NOMO-1 treated with dmso at 0.1 percent for 144 hours (cell line): Measurements from ENCODE around the gene AURKAIP1.
"Not testable (repeated sequence)": the region's sequence is repeated elsewhere in the genome, so short reads cannot be mapped to it uniquely, and the experiment has no call there.

Experiments used
- DNase-seq: peaks from one replicate; lab custom pipeline; 2025; ENCODE audit not compliant: unreplicated experiment; lab: John Stamatoyannopoulos, UW

Gene AURKAIP1

DNA sequence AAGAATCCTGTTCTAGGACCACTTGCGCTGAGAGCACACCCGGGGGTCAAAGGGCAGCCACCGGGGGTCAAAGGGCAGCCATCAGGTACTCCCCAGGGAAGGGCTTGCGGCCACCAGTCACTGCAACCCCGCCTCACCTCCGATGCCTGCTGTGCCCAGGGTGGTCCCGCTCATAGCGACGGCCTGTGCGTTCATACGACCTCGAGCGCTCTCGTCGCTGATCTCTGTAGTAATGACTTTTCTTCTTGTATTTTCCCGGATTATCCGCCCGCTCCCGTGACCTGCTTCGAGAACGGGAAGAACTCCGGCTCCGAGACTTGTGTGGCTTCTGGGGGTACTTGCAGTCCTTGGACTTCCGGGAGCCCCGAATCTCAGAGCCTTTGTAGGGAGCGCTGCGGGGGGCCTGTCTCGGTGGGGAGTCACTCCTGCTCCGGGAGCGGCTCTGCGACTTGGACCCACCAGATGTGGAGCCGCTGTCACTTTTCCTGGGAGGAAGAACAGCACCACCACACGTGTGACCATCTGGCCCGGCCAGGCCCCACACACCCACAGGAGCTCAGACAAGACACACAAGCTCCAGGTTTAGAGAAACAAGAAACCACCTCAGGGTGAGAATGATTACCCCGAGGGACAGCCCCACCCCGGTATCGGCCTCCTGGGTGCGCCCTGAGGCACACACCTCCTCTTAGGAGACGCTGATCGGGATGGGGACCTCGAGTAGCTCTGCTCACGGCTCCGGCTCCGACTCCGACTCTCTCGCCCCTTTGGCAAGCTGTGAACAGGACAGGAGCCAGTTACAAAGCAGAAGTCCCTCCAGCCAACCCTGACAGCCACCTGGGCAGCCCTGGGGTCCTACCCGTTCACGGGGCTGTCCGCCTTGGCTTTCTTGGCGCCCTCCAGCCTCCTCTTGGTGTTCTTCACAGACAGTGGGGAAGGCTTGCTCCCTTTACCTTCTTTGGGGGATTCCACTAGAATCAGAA is 12.4 kb upstream of the AURKAIP1 start:
- no peak for DNase-seq

DNA sequence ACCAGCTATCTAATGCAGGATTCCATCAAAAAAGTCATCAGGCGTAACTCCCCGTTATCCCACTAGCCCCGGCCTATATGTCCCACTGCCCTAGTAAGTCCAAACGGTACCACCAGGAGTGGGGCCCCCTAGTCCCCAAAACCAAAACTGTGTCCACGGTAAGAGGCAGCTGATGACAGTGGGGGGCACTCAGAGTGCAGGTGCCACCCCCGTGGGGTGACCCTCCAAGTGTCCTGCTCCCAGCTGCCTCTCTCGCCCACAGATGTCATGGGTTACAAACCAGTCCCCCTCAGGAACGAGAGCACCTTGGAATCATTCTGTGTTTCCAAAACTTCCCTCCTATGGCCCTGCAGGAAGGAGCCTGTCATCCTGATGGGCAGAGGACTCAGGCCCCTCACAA is 10.9 kb upstream of the AURKAIP1 start:
- no peak for DNase-seq

DNA sequence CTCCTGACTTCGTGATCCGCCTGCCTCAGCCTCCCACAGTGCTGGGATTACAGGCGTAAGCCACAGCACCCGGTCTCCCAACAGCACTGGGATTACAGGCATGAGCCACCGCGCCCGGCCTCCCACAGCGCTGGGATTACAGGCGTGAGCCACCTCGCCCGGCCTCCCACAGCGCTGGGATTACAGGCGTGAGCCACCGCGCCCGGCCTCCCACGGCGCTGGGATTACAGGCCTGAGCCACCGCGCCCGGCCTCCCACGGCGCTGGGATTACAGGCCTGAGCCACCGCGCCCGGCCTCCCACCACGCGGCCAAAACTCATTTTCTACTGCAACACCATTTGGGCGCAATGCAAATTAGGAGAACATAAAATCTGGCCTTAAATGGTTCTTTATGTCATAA is 10.3 kb upstream of the AURKAIP1 start:
- not testable (repeated sequence) for DNase-seq

DNA sequence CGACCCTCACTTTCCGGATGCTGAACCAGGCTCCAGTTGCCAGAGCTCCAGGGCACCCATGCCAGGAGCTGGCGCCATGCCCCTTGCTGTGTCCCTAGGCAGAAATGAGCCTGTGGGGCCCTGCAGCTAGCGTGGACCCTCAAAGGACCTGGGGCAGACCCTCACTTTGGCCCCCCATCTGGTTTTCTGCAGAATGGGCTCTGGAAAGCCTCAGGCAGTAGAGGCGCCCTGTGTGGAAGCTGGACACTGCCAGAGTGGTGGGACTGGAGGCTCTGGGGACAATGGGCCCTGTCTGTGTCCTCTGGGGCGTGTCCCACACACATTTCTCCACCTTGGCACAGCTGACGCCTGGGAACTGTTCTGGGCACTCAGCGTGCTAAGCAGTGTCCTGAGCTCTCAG is 6.3 kb upstream of the AURKAIP1 start:
- no peak for DNase-seq

DNA sequence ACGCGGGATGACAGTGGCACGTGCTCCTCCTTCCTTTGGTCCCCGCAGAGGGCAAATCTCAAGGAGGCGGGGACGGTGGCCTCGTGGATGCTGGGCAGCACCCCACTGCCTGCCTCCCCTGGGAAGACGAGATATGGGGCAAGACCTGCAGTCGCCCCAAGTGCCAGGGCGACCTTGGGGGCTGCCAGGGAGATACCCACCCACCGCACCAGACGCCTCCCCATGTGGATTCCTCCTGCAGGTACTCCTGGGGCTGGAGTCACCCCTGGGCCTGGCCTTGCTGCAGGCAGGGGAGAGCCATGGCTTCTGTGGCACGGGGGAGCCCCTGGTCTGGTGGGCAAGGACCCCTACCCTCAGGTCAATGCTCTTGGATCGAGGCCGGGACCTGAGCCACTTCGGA is 5.9 kb upstream of the AURKAIP1 start:
- no peak for DNase-seq

DNA sequence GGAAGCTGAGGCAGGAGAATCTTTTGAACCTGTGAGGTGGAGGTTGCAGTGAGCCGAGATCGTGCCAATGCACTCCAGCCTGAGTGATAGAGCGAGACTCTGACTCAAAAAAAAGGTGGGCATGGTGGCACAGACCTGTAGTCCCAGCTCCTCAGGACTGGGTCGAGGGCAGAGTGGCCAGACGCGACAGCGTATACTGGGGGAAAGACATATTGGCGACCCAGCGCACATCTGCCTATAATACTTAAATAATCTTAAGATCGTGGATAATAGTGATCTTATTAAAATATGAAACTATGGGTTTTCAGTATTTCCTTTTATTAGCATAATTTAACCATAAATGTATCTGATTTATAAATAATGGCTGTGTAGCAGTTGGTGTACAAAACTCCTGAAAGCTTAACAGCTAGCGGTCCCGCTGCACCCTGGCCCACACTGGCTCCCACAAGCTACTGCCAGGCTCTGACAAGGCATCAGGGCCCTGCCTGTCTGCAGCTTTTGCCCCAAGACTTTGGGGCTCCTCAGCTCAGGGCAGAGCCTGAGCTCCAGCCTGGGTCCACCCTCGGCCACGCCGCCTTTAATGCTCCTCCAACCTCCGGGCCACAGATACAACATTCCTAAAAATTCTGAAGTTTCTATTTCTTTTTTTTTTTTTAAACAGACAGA is 2.7 kb upstream of the AURKAIP1 start:
- no peak for DNase-seq

DNA sequence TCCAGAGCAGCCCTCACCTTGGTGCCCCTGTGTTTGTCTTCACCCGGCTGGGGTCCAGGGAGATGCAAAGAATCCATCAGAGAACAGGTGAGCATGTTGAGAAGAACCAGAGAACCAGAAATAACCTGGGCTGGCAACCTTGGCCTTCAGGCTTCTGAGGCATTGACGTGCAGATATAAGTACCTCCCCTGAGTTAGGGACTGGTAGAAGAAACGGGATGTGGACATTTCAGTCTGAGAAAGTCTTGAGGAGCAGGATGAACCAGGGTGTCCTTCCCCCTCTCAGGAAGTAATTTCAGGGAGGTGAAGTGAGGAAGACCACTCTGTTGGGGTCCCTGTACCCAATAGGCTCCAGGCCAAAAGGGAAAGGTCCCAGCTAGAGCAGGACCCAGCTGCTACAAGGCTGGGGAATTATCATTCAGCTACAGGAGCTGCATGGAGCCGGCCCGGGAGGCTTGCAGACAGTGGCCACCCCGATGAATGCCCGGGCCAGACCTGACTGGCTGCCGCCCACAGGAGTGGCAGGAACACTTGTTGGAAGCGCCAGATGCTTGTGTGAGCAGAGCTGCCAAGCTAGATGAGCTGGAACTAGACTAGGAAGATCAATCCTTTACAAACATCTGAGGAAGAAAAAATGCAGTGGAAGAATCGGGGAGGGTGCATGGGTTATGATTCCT is 1.7 kb upstream of the AURKAIP1 start:
- DNase-seq = no peak

DNA sequence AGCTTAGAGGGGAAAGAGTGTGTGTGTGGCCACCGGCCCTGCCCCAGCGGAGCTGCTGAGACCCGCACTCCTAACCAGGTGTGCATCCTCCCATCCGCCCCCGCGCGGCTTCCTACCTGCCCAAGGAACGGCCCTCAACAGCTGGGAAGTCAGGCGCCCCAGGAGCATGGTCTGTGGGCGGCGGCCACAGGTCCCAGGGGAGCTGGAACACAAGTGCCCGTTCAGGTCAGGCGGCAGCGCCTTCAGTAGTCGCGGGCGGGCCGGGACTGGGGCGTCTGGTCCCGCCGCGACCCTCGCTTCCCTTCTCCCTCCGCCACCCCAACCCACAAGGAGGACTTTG is 448 bp downstream of the AURKAIP1 start:
- no peak for DNase-seq

DNA sequence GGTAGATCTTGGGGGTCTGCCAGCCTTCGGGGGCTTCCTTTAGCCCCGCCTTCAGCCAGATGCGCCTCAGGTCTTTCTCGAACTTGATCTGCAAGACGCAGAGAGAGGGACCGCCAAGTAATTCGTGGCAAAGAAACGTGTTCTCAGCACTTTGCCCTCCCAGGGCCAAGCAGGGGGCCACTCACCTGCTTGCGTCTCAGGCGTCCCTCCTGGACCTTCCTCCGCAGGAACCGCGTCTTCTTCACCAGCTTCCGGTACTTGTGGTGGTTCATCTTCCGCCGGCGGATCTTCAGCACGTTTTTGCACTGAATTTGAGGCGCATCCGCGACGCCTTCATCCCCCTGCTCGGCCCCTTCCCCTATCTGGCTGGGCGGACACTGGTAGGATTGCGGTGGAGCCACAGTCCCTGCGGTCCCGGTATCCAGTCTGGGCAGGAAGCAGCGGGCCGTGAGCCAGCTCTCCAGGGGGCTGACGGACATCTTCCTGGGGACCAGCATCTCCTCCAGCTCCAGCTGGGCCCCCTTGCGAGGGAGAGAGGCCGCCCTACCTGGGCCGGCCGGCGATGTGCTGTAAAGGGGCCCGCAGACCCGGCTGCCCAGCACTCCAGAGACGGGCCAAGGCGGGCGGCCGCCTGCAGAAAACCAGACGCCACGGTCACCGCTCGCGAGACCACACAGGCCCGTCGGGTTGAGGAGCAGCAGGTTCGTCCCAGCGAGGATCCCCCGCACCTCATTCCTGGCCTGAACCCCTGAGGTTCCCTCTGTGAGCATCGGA is 1.0 kb downstream of the AURKAIP1 start:
- no peak for DNase-seq

DNA sequence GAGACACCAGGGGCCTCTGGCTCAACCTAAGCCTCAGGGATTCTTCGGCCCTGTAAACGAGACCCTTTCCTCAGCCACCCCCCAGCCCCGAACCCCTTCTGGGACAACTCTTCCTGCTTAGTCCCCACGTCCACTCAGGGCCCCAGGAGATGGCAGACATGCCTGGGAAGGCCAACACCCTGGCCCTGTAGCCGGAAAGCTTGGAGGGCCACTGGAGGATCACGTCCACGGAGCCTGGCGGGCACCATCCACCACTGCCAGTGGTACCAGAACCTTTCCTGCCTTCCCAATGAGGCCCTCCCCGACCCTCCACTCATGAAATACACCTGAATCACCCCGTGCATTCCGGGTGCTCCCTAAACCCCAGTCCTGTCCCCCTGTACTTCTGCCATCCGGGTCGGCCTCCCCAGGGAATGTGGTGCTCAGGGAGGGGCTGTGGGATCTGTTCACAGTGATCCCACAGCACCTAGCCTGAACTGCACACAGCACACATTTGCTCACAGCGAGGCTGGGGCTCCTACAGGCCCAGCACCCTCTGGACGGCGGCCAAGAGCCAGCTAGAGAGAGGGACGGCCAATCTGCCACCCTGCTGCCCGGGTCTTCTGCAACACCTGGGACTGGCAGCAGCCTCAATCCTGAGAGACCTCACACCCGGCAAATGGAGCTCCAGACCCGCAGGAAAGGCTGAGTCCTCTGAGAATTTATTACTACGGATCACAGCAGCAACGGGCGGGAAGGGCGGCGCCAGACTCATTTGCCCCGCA is 1.8 kb downstream of the AURKAIP1 start:
- no peak for DNase-seq

DNA sequence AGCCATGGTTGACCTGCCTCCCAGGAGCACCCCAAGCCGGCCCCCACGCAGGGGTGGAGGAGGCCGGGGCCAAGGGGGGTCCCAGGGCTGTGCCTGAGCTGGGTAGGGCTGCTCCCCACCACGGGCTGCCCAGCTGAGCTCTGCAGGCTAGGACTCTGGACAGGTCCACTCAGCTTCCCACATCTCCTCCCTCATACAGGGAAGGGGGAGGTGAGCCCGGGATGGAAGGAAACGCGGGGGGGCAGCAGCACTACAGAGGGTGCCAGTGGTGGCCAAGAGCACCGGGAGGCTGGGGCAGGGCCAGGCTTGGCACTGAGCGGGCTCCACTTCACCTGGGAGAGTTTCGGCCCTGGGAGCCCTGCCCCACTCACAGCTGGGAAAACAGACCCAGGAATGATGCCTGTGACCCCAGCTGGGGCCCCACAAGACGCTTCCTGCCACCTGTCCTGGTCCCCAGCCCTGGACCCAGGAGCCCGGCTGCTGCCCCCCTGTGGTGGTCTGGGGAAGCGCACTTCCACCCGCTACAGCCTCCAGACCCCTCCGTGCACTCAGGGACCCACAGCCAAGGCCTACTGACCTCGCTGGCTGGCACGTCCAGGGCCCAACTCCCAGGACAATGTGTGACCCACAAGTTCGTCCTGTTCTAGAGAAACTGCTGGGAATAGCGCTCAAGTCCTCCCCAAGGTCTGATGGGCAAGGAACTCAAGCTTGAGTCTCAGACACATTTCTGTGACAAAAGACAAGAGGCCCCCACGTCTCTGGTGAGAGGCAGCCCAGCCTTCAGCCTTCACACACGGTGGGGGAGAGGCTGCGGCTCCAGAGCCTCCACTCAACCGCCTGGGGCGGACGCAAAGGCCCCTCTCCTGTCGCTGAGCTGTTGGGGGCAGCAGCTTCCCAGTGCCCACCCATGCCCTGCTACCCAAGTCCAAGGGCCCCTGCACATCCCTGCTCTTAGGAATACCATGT is 3.0 kb downstream of the AURKAIP1 start:
- peak; percentile 58 for DNase-seq

DNA sequence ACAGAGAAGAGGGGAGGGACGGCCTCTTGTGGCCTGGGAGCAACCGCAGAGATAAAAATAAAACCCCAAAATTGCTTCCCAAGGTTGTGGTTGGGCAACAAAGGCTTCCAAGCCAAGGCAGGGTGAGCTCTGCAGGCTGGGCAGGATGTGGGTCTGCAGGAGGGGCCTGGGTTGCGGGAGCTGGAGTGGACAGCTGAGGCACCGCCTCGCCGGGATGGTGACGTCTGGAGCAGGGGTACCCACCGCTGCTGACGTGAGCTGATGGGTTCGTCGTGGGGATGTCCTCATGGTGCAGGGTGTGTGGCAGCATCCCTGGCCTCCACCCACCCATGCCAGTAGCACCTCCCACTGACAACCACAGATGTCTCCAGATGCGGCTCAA is 3.7 kb downstream of the AURKAIP1 start:
- DNase-seq = peak; percentile 94

DNA sequence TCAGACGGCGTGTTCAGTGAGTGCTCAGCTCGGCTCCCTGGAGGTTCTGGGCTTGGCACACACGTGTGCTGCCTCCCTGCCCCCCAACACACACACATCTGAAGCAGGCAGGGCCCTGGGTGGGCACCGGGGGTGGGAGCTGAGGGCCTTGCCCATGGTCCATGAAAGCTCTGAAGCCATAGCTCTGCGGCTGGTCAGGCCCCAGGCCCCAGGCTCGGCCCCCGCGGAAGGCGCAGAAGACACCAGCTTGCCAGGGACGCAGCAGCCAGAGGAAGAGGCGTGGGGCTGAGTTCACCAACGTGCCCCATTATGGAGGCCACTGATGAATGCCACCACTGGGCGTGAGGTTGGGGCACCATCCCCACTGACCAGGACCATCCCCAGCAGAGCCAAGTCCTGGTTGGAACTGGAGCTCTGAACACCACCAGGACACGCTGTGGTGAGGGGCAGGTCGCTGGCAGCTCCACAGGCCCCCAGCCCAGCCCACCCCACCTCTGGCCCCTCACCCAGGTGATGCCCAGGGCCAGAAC is 4.2 kb downstream of the AURKAIP1 start:
- no peak for DNase-seq

DNA sequence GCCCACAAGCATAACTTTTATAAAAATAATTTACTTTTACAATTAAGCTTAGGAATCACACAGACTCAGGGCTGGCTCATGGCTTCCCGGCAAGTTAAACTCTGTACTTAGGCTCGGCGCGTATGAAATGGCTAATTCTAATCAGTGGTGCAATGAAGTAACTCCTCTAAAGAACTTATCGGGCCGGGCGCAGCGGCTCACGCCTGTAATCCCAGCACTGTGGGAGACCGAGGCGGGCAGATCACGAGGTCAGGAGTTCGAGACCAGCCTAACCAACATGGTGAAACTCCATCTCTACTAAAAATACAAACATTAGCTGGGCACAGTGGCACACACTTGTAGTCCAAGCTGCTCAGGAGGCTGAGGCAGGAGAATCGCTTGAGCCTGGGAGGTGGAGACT is 4.9 kb downstream of the AURKAIP1 start:
- not testable (repeated sequence) for DNase-seq

DNA sequence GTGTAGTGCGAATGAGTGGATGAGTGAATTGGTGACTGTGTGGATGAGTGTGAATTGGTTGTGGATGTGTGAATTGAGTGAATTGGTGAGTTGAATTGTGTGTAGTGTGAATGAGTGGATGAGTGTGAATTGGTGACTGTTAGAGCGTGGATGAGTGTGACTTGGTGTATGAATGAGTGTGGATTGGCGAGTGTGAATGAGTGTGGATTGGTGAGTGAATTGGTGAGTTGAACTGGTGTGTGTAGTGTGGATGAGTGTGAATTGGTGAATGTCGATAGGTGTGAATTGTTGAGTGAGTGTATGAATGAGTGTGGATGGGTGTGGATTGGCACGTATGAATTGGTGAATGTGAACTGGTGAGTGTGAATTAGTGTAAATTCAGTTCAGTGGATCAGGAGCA is 7.7 kb downstream of the AURKAIP1 start:
- DNase-seq = no peak

DNA sequence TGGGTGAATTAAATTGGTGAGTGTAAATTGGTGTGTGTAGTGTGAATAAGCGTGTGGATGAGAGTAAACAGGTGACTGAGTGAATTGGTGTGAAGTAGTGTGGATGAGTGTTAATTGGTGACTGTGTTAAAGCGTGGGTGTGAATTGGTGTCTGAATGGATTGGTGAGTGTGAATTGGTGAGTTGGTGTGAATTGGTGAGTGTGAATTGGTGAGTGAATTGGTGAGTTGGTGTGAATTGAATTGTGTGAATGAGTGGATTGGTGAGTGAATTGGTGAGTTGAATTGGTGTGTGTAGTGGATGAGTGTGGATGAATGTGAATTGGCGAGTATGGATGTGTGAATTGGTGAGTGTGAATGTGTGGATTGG is 8.3 kb downstream of the AURKAIP1 start:
- DNase-seq = no peak

DNA sequence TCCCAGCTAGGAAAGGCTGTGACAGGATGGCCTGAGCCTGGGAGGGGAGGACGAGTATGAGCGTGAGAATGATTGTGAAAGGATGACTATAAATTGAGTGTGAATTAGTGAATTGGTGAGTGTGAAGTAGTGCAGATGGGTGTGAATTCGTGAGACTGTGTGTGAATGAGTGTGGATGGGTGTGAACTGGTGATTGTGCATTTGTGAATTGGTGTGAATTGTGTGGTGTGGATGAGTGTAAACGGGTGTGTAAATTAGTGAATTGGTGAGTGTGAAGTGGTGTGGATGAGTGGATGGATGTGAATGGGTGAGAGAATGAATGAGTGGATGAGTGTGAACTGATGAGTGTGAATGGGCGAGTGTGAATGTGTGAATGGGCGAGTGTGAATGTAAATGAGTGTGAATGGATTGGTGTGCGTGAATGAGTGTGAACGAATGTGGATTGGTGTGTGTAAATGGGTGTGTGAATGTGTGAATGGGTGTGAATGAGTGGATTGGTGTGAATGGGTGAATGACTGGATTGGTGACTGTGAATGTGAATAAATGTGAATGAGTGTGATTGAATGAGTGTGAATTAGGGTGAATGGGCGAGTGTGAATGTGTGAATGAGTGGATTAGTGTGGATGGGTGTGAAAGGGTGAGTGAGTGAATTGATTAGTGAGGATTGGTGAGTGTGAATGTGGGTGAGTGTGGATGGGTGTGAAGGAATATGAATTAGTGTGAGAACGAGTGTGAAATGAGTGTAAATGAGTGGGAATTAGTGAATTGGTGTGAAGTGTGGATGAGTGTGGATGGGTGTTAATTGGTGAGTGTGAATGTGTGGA is 8.9 kb downstream of the AURKAIP1 start:
- no peak for DNase-seq

DNA sequence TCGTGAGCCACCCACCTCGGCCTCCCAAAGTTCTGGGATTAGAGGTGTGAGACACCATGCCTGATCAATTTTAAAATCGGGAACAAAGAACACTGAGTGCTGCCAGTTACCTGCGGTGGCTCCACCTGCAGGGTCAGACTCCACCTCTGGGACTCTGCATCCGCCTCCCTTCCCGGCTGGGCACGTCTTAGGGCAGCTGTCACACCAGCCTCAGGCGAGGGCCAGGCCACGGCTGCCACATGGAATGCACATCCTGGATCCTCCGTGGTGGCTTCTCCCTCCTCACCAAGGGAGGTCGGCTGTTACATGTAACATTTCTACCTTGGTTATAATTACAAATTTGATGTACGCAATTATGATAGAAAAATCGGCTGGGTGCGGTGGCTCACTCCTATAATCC is 10.7 kb downstream of the AURKAIP1 start:
- no peak for DNase-seq
